ENCODE measurements around the gene PRDM2.

PRDM2 gene

GRCh38 chr1:13869172-13869797 is 169.3 kb downstream of the PRDM2 start:
- DNase-seq = no peak

- no peak for DNase-seq
These were observed 171.4 kb downstream of the PRDM2 start for GRCh38 chr1:13871413-13871812.

GRCh38 chr1:13871886-13872285 is 171.9 kb downstream of the PRDM2 start:
- no peak for DNase-seq

GRCh38 chr1:13873032-13873431 is 173.0 kb downstream of the PRDM2 start:
- no peak for DNase-seq

Measured in midbrain (tissue), 1 donor.